NCI-H524 (cell line): ENCODE data around the gene SLC39A11.
"Not testable (repeated sequence)": the region's sequence is repeated elsewhere in the genome, so short reads cannot be mapped to it uniquely, and the experiment has no call there.

Experiments used
- DNase-seq, 2 experiments: peaks; one replicate each; lab custom pipeline; 2025; lab: John Stamatoyannopoulos, UW

SLC39A11 gene

DNA sequence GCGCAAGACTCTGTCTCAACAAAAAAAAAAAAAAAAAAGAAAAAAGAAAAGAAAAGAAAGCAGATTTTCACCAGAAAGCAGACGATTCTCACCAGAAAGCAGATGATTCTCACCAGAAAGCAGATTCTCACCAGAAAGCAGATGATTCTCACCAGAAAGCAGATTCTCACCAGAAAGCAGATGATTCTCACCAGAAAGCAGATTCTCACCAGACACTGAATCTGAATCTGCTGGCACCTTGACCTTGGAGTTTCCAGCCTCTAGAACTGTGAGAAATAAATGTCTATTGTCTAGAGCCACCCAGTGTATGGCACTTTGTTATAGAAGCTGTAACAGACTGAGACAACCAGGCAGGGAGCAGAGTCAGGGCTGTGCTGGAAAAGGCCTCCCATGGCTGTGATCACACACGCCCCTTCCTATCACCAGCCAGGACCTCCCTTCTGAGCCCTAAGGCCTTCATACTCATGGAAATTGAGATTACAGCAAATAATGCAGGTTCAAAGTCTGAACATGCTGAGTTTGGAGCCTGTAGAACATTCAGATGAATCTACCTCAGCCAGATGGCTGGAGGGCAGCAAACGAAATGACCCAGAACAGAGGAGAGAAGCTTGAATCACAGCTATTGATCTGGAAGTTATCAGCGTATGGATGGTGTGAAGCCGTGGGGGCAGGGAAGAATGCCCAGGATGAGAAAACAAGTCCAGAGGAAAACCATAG, 309.3 kb downstream of the SLC39A11 start:
- DNase-seq: no peak

DNA sequence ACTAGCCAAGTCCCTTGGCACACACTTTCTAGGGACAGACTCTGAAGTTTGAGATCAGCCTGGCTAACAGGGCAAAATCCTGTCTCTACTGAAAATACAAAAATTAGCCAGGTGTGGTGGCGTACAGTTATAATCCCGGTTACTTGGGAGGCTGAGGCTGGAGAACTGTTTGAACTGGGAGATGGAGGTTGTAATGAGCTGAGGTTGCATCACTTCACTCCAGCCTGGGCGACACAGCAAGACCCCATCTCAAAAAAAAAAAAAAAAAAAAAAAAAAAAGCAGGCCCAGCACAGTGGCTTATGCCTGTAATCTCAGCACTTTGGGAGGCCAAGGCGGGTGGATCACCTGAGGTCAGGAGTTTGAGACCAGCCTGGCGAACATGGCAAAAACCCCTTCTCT, 310.1 kb downstream of the SLC39A11 start:
- DNase-seq: not testable (repeated sequence)

DNA sequence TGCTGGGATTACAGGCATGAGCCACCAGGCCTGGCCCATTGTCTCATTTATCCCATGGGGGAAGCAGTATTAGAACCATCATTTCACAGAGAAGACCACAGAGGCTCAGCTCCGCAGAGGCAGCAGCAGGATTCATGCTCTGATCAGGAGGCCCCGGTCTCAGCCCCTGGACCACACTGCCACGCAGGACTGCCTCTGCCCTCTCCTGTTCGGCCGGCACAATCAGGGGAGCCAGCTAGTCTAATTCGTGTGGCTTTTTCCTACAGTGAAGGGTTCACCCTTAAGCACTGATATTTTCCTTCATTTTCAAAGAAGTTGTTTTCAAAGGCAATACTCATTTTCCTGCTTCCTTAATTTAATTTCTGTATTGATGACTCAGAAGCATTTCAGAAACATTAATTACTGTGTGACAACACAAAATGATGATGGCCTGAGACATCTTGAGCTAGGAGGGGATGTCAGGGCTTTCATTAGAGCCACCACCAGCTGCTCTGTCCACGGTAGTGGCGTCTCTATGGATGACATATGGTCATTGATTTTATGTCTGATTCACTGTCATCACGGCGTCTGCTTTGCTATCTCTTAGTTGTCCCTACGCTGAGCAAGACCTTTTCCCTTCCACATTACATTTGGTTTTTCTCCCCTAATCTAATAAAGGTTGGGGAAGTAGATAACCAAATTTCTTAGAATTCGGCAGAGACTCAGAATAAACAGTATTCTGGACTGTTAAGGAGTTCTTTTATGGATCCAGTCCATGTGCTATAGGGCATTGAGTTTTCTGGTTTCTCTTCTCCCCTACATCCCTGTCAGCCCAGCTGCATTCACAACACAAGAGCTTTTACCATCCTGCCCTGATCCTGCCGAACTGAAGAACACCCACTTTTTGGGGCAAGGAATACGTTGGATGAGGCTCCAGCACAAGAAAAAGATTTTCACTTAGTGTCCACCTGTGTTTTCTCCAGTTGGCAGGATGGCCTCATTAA, 314.0 kb downstream of the SLC39A11 start:
- DNase-seq: peak; percentile 87 to 94

DNA sequence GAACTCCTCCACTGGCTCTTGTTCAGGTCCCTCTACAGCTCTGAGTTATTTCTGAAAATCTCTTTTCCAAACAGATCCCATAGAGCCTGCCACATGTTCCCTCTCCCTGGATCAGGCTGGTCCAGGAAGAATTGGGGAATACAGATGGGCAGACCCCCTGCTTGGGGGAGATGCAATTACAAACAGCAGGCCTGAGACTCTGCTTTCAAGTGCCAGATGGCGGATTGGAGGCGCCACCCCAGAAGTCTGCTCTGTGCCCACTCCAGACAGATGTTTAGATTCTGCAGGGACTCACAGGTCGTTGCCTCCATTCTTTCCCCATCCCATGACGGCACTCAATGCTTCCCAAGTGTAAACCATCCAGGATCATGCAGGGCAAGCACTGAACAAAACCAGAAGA, 316.6 kb downstream of the SLC39A11 start:
- peak; percentile 99 for DNase-seq

DNA sequence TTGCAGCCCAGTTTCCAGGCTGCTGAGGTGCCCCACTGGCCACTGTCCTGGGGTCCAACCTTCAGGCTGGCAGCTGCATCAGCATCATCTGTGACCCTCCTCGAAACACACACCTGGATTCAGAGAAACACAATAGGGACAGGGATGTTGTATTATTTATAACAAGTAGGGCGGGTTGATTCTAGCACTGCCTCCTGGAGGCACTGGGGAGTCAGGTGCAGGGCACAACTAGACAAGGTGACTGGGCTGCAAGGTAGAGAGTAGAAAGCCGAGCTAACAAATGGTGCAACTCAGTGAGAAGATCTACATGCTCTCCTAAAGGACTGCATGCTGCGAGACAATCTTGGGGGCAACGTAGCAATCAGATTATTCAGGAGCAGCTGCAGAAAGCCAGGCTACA, 317.3 kb downstream of the SLC39A11 start:
- DNase-seq: no peak

DNA sequence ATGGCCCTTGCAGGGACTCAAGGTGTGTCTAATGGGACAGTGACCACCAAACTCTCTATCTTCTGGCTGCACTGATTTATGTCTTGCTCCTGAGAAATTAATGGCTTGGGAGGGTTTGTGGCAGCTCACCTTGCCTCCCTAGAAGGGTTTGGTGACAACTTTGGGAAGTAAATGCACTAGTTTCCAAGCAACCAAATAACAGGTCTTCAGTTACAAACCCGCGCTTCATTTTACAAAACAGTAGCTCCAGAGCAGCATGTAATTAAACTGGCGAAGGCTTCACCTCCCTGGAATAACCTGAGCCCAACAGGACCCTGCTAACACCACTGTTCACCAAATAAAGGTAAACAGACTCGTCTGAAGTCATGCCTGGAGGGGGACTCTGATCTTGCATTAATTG, 318.3 kb downstream of the SLC39A11 start:
- no peak for DNase-seq

DNA sequence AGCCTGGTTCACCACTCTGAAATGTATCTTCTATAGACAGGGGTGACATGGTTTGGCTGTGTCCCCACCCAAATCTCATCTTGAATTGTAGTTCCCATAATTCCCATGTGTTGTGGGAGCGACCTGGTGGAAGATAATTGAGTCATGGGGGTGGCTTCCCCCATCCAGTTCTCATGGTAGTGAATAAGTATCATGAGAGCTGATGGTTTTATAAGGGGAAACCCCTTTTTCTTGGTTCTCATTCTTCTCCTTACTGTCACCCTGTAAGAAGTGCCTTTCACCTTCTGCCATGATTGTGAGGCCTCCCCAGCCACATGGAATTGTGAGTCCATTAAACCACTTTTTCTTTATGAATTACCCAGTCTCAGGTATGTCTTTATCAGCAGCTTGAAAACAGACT, 319.3 kb downstream of the SLC39A11 start:
- DNase-seq: not testable (repeated sequence)

DNA sequence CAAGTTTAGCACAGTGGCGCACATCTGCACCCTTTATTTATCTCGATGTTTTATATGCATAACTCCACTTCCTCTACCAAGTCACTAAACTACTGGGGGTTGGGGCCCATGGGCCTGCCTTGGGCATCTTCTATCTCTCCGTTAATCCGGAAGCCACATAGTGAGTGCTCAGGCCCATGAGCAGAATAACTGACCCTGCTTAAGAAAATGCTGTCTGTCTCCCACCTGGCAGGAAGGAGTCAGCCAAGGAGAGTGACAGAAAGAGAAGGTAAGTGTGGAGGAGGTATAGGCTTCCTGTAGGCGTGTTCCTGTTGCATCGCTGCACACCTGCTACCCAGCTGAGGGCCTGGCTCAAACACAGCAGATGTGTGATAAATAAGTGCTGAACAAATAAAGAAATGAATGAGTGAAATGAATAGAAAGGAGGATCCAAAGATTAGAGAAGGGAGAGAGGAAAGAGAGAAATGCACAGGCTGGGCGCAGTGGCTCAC, 320.1 kb downstream of the SLC39A11 start:
- DNase-seq: no peak

DNA sequence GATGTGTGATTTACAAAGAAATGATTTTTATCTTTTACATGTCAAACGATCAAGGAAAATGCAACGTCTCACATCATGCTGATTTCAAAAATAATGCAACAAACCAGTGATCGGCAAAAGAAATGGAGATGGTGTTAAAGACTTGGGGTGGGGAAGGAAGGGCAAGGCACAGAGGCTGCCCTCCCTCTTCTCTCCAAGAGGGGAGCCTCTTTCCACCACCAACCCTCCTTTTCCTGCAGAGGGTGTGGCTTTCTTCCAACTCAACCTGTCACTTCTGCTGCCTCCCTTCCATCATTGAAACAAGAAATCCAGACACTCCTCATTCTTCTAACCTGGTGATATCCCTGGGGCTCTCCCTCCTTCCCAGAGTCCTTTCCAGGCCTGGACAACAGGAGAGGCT, 320.8 kb downstream of the SLC39A11 start:
- DNase-seq: no peak

DNA sequence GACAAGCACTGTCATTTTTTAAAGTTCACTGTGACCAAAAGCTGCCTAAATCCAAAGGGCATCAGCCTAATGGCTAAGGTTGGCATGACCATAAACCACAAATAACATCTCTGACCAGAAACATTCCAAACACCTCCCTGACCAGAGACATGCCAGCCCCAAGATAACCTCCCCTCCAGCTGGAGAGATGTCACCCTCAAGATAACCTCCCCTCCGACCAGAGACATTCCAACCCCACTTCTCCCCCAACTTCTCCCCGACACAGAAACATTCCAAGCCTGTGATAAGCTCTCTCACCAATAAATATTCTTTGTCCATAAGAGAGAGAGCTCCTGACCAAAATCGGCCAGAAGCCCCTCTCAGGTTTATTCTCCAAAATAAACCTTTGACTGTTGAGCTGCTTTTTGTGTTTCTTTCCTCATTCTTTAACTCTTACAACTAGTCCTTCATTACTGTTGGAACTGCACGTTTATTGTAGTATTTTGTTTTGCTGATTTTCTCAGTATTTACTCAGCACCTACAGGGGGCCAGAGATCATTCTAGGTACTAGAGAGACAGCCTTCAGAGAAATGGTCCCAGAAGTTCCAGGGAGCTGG, 325.6 kb downstream of the SLC39A11 start:
- no peak for DNase-seq

DNA sequence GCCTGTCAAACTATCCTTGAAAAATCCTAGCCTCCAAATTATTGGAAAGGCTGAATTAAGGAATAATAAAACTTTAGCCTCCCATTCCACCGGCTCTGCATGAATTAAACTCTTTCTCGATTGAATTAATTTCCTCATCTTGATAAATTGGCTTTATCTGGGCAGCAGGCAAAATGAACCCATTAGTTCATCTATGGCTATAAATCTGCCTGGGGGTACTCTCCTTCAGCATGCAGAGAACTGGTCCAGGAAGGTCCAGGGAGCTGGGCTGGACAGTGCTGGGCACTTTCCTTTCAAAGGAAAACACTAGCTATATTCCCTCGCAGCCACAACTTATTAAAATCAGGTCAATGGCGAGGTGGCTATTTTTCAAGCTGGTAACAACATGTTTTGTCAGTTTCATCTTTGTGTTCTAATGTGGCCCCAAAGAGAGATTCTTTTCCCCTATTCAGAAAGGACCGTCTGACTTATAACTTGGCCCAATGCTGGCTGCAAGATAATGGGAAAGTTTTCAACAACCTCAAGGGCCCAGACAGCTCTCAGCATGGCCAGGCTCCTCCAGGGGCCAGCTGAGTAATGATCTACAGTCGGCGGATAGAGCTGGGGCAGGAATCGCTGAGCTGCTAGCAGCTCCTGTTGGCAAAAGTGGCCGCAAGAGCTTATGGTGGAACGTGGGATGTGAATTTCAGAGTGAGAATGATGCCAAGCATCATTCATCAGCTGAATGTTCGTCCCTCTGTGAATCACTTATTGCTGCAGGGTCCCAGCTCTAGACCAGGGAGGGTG, 326.9 kb downstream of the SLC39A11 start:
- DNase-seq: no peak

DNA sequence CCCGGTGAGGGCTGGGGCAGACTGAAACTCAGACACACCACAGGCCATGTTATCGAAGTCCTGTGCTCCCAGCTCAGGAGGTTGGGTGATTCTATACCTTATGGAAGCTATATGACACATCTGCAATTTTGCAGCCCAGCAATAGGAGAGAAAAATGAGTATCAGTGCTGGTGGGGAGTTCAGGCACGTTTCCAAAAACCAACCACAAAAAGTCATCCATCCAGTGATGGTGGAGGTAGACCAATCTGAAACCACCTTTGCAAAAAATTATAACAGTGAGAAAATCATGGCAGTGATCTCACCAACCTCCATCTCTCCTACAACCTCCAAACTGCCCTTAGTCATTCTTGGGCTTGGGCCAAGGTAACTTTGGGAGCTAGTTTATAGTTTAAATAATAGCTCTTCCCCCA, 327.9 kb downstream of the SLC39A11 start:
- DNase-seq: no peak

DNA sequence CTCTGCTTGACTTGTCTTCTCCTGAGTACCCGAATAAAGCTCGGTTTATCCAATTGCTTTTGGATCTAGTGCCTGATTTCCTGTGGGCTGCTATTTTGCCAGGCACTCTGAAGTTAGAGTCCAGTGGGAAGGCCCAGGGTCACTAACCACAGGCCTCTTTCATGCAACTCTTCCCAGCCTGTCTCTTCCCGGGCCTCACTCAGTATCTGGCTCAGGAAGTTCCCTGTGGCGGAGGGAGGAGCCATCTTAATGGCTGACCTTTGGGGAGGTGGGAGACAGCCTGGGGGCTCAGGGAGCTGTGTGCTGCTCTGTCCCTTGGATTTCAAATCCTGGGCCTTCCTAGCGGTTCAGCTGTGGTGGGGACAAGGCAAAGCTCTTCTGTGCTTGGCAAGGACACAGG, 328.5 kb downstream of the SLC39A11 start:
- DNase-seq: no peak

DNA sequence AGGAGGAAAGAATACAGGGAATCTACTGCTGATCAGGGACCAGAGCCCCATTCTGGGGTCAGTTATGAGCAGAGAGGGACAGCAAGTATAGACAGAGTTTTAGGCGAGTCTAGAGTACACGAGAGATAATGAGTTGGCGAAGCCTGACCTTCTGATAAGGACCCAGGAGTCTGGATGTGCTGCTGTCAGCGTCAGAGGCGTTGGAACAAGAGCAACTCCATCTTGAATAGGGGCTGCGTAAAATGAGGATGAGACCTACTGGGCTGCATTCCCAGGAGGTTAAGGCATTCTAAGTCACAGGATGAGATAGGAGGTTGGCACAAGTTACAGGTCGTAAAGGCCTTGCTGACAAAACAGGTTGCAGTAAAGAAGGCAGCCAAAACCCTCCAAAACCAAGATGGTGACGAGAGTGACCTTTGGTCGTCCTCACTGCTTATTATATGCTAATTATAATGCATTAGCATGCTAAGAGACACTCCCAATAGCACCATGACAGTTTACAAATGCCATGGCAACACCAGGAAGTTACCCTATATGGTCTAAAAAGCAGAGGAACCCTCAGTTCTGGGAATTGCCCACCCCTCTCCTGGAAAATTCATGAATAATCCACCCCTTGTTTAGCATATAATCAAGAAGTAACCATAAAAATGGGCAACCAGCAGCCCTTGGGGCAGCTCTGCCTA, 330.5 kb downstream of the SLC39A11 start:
- not testable (repeated sequence) for DNase-seq

DNA sequence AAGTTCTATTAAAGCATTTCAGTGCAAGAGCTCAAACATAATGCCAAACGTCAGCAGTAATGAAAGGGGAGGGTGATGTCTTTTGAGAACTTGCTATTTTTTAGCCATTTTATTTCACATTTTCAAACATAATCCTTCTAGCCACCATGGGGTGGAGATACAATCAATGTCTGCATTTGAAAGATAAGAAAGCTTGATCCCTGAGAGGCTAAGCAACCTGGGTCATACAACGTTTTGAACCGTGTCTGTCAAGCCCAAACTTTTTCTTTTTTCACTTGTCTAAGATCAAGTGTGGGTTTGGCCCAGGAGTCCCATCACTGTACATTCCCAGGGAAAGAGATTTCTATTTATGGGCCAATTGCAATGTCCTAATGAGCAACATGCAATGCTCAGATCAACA, 331.1 kb downstream of the SLC39A11 start:
- DNase-seq: no peak

DNA sequence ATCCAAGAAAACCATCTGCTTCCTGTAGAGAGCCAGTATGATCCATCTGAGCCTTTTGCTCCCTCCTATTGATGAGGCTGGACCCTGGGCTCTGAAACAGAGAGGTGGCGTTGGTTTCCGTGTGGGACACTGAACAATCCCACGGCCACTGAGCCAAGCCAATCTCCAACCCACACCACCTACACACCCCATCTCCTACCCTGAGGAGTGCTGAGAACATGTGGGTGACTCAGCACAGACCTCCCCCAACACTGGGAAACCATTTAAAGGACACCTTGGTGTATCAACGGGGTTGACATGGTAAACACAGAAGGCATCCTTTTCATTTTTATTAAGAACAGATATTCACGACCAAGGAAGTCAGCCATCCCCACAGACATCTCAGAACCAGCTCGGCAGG, 332.1 kb downstream of the SLC39A11 start:
- no peak for DNase-seq

DNA sequence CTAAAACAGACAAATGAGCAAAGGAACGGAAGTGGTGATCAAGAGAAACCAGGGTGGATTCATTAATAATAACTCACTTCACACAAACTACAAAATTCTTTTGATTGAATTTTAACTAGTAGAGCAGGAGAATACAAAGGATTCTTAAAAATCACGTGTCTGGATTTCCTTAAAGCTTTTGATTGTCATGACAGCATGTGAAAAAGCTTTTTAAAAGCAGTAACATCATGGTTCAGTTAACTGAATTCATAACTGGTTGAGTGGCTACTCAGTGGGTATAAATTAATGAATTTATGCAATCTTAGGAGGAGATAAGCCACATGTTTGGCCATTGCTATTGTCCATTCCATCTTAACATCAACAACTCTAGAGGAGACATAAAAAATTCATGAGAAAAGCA, 333.2 kb downstream of the SLC39A11 start:
- DNase-seq: no peak

DNA sequence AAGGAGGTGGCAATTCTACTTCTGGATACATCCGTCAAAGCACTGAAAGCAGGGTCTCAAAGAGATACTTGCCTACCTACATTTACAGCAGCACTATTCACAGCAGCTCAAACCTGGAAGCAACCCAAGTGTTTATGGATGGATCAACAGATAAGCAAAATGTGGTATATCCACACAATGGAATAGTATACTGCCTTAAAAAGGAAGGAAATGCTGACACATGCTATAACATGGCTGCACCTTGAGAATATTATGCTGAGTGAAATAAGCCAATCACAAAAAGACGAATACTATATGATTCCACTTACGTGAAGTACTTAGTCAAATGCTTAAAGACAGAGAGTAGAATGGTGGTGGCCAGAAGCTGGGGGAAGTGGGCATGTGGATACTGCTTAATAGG, 336.2 kb downstream of the SLC39A11 start:
- no peak for DNase-seq

DNA sequence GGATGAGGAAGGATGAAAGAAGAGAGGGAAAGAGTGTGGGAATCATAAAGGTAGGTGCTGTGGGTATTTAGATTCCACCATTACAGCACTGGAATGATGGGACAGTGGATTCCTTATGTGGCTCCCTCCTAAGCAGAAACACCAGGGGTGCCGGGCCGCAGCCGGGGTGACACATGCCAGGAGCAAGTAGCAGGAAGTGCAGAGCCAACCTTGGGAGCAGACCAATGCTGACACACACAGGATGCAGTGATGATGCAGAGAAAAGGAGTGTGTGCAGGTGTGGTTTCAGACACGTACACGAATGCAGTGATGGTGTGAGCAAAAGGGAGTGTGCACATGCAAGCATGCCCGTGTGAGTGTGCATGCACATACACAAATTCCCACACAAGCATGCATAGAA, 338.0 kb downstream of the SLC39A11 start:
- no peak for DNase-seq

DNA sequence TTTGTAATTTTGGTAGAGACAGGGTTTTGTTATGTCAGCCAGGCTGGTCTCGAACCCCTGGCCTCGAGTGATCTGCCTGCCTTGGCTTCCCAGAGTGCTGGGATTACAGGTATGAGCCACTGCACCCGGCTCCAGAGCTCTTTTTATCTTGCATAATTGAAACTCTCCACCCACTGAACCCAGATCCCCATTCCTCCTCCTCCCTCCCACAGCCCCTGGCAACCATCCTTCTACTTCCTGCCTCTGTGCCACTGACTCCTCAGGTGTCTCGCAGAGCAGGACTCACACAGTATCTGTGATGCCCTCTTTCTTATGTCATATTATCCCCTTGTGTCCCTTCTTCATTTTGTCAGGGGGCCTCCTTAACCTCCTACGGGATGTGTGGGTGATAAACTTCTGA, 340.7 kb downstream of the SLC39A11 start:
- no peak for DNase-seq

DNA sequence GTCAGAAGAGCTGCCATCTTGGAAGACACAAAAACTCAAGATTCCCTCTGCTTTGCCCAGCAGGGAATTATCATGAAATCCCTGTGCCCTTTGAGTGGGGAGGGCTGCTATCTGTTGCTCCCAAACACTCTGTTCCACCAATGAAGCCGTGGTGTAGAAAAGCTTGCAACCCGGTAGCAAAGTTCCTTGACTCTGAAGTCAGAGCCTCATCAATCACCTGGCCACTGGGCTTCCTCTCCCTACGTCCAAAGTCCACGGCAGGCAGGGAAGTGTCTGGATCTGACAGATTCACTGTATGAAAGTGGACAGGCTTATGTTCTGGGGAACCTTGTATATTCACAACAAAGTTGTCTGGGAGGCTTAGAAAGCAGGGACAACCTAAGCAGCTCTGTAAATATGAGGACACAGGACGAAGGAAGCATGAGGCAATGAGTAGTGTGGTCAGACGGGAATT, 343.3 kb downstream of the SLC39A11 start:
- DNase-seq: no peak
